Activated CD8-positive, alpha-beta memory T cell treated with anti-CD3 and anti-CD28 coated beads for 48 hours (primary cell): ENCODE data around the gene DTNBP1.

Experiments used
- DNase-seq, 3 experiments: peaks; one replicate each; pipeline ENCODE4 v3.0.0-alpha.2; 2020; ENCODE audit warnings: low read depth in 2 of 3, low spot score in 2 of 3

The DTNBP1 gene

DNA sequence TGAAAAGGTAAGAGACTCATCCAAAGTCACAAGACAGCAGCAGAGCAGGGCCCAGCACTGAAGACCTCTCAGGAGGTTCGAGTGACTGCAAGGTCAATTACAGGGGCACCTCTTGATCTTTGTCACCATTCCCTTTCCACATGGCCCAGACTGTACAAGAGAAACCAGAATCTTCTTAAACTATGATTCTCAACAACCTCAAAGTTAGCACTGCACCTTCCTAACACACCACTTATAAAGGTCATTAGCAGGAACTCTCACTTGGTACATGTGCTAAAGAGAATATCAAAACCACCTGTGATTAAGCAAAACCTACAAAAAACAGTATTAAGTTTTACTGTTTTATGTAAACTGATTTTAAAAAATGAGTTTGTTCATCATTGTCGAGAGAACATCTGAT, 70.2 kb downstream of the DTNBP1 start:
- no peak for DNase-seq

DNA sequence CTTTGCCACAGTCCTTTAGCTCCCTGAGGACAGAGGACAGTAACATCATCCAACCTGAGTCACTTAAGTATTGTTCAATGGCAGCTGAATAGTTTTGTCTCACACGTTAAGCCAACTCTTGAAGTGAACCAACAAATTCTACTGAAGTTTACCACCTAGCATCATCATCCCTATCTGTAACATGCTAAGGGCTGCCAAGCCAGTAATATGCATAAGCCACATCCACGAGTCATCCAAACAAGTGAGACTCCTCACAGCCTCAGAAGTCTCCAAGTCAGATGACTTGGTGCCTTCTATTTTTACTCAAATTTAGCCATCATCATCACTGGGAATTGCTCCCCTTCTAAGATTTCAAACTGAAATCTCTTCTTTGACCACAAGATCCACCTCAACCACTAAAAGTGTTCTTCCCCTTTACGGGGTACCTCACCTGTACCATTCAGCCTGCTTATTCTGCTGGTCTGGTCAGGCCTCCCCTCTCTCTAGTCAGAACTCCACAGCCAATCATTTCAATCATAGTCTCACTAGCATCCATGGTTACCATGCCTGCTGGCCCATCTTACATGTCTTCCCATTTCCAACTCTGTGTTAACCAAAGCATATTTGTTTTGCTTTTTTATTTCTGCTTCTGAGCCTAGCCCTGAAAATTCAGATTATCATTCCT, 73.7 kb downstream of the DTNBP1 start:
- DNase-seq, result no peak

GRCh38 chr6:15586503-15586902, 76.3 kb downstream of the DTNBP1 start:
- no peak for DNase-seq

- no peak for DNase-seq
These were observed 77.0 kb downstream of the DTNBP1 start for GRCh38 chr6:15585760-15586214.

- DNase-seq, result no peak
These were observed 80.3 kb downstream of the DTNBP1 start for GRCh38 chr6:15582499-15582898.

- DNase-seq, result no peak
These were observed 81.1 kb downstream of the DTNBP1 start for GRCh38 chr6:15581751-15582150.

DNA sequence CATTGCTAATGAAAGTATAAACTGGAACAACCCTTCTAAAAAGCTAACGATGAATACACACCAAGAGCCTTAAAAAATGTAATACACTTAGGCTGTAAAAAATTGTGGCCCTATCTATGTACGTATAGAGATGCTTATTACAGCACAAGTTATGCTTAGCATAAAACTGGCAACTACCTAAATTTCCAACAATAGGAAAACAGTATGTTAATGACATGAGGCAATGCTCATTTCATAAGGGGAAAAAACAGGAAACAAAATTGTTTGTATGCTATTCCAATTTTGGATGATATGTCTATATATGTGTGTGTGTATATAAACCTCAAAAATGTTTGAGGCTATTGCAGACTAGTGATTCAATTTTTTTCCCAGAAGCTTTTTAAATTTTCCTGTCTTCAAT, 82.5 kb downstream of the DTNBP1 start:
- no peak for DNase-seq

DNA sequence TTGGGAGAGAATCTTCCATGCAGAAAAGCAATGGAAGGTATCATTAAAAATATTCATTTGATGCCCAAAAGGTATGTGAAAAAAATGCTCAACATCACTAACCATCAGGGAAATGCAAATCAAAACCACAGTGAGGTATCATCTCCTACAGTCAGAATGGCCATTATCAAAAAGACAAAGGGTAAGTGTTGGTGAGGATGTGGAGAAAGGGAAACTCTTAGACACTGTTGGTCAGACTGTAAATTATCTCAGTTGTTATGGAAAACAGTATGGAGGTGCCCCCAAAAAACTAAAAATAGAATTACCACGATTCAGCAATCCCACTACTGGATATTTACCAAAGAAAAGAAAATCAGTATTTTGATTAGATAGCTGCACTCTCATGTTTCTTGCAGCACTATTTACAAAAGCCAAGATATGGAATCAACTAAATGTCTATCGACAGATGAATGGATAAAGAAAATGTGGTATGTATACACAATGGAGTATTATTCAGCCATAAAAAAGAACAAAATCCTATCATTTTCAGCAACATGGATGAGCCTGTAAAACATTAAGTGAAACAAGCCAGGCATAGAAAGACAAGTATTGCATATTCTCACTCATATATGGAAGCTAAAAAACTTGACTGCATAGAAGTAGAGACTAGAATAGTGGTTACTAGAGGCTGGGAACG, 84.0 kb downstream of the DTNBP1 start:
- no peak for DNase-seq

DNA sequence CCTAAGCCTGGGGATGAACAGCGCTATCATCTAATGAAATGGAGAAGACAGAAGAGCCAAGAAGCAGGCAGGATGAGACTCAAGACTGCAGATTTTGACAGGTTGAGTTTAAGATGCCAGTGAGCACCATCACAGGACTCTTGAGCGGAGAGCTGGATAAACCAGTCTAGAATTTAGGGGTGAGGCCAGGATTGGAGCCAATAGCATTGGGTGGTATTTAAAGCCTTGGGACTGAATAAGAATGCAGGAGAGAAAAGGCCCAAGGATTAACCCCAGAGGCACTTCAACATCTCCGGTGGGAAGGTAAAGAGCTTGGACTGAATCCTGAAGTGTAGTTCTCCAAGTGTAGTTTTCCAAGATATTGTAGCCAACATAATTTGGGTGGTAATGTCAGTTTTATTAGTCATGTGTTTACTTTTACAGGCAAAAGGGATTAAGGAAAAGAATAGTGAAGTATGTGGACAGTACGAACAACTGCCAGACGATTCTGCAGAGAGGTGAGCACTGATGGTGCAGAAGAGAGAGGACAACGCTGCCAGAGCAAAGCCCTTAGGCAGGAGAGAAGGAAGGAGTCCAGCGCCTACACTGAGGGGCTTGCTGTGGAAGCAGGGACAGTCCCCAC, 85.2 kb downstream of the DTNBP1 start:
- no peak for DNase-seq

DNA sequence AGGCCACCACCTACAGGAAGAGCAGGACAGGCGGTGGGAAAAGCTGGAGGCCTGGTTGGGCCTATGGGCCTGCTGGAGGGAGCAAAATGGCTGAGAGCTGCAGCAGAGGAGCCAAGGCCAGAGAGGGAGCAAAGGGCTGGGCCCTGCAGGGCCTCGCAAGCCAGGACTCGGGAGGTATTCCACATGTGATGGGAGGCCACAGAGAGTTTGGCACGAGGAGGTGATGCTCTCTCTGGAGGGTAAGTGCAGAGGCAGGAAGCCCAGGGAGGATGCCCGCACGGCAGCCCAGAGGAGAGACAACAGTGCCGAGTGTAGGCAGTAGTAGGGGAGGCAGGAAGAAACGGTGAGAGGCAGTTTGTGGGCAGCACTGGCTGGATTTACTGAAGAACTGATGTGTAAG, 85.7 kb downstream of the DTNBP1 start:
- DNase-seq, result no peak

GRCh38 chr6:15575357-15576033, 87.3 kb downstream of the DTNBP1 start:
- DNase-seq, result no peak

- no peak for DNase-seq
These were observed 88.3 kb downstream of the DTNBP1 start for GRCh38 chr6:15574486-15574885.

DNA sequence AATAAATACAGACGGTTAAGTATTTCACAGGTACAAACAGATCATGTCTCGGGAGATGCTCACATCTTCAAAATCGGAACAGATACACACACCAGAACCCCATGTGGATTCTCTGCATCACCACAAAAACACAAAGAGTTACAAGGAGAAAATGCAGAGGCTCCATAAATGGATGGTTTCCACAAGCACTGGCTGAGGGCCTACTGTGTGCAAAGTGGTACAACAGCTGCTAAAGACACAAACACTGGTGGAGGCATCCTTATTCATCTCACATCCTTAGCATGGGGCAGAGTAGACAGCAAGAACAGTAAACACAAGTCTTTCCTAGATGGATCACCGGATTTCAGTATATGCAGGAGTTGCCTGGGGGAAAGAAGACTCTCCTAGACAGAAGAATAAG, 88.8 kb downstream of the DTNBP1 start:
- DNase-seq, result no peak

GRCh38 chr6:15573384-15573783, 89.4 kb downstream of the DTNBP1 start:
- no peak for DNase-seq

GRCh38 chr6:15572296-15573016, 90.4 kb downstream of the DTNBP1 start:
- no peak for DNase-seq

DNA sequence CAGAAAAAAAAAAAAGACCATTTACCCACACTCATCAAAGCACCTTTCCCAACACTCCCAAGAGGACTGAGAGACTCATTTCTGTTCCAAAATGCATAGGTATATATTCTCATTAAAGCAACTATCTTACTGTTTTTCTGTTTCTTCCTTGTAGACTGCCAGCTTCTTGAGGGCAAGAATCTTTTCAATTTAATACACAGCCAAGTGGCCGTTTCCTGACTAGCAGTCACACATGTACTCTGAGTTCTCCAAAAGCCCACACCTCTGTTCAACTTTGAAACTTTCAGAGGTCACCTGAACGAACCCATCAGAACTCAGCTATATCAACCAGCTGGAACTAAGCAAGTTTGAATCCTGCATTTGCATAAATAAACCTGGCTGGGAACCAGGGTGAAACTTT, 92.7 kb downstream of the DTNBP1 start:
- DNase-seq, result no peak

DNA sequence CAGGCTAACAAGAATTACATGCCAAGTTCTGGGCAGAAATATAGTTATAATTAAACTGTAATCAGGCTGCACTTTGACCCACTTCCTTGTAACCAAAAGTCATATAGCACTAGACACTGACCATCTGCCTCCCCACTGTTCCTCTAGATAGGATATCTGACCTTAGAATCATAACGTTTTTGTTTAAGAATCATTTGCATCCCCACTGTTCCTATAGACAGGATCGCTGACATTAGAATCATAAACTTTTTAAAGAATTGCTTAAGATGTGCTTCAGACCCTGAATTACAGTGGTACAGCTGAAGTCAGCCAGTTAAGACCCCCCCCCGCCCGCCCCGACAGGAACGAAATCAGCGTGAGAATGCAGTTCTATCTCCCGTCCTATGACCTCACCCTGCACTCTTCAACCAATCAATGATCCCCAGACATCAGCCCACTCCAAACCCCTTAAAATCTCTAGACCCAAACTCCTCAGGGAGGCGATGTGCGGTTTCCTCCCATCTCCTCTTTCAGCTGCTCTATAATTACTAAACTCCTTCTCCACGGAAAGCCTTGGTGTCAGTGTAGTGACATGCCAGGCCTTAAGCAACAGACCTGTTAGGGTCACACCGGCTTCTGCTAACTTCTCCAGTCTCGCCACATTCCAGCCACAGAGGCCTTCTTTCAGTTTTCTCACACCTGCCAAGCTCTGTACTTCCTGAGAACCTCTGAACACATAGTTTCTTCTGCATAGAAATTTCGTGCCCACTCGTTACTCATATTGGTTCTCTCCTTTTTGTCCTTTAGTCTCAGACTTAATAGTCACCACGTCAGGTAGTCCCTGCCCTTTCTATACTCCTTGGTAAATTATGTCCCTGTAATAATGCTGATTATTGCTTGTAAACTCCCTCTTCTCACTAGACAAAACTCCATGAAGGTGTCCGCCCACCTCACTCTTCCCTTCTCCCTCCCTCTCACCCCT, 93.5 kb downstream of the DTNBP1 start:
- DNase-seq, result no peak

GRCh38 chr6:15562977-15563376, 99.9 kb downstream of the DTNBP1 start:
- no peak for DNase-seq

GRCh38 chr6:15561447-15562199, 101.2 kb downstream of the DTNBP1 start:
- DNase-seq, result no peak
